GM08714 (cell line): ENCODE results near the gene RYR2.
"Not testable (repeated sequence)": the region's sequence is repeated elsewhere in the genome, so short reads cannot be mapped to it uniquely, and the experiment has no call there.

ENCODE experiments used
- H3K4me3 ChIP-seq: fragments of 200-500 bp; sonication (Bioruptor generic); 2 replicates; pipeline ENCODE4 v1.5.1; 2014; ENCODE audit warnings: mild to moderate bottlenecking, low read length, inconsistent platforms
- ZNF274 ChIP-seq: IDR thresholded peaks from 2 replicates; pipeline ENCODE4 v1.6.1; 2012; ENCODE audit warnings: mild to moderate bottlenecking, low read depth, low read length

Gene RYR2

GRCh38 chr1:237138551-237138950 is 96.6 kb downstream of the RYR2 start:
- no peak overlapping the region for H3K4me3 ChIP-seq
- TF ChIP-seq ZNF274: no peak

- no peak overlapping the region for H3K4me3 ChIP-seq
- TF ChIP-seq ZNF274: no peak
These were observed 97.7 kb downstream of the RYR2 start for GRCh38 chr1:237139732-237140131.

GRCh38 chr1:237140986-237141385 is 99.0 kb downstream of the RYR2 start:
- no peak for TF ChIP-seq ZNF274

GRCh38 chr1:237141502-237141901 is 99.5 kb downstream of the RYR2 start:
- H3K4me3 ChIP-seq: no peak overlapping the region
- TF ChIP-seq ZNF274: no peak

More at GRCh38 chr1:237140986-237141385, 99.0 kb downstream of the RYR2 start:
- no peak overlapping the region for H3K4me3 ChIP-seq

- H3K4me3 ChIP-seq: no peak overlapping the region
- TF ChIP-seq ZNF274: no peak
These were observed 103.6 kb downstream of the RYR2 start for GRCh38 chr1:237145379-237146135.

GRCh38 chr1:237146241-237146640 is 104.3 kb downstream of the RYR2 start:
- TF ChIP-seq ZNF274: no peak
- H3K4me3 ChIP-seq: no peak overlapping the region

GRCh38 chr1:237149857-237150256 is 107.9 kb downstream of the RYR2 start:
- H3K4me3 ChIP-seq: no peak overlapping the region
- no peak for TF ChIP-seq ZNF274

GRCh38 chr1:237151979-237152378 is 110.0 kb downstream of the RYR2 start:
- not testable (repeated sequence) for H3K4me3 ChIP-seq

- H3K4me3 ChIP-seq: no peak overlapping the region
- TF ChIP-seq ZNF274: no peak
These were observed 110.7 kb downstream of the RYR2 start for GRCh38 chr1:237152506-237153335.

GRCh38 chr1:237154157-237154556 is 112.2 kb downstream of the RYR2 start:
- no peak overlapping the region for H3K4me3 ChIP-seq
- TF ChIP-seq ZNF274: no peak

- no peak for TF ChIP-seq ZNF274
- H3K4me3 ChIP-seq: no peak overlapping the region
These were observed 122.7 kb downstream of the RYR2 start for GRCh38 chr1:237164406-237165352.

- no peak overlapping the region for H3K4me3 ChIP-seq
- no peak for TF ChIP-seq ZNF274
These were observed 124.1 kb downstream of the RYR2 start for GRCh38 chr1:237166086-237166485.

GRCh38 chr1:237166593-237167101 is 124.7 kb downstream of the RYR2 start:
- TF ChIP-seq ZNF274: no peak
- H3K4me3 ChIP-seq: no peak overlapping the region

GRCh38 chr1:237170149-237170548 is 128.2 kb downstream of the RYR2 start:
- TF ChIP-seq ZNF274: no peak

More at GRCh38 chr1:237170149-237170548, 128.2 kb downstream of the RYR2 start:
- H3K4me3 ChIP-seq: no peak overlapping the region
